Mucosa of stomach (tissue), 1 donor: ENCODE measurements around the gene ZNF710.

Experiments
- H3K27me3 ChIP-seq: one replicate; pipeline ENCODE4 v1.7.0; 2013; ENCODE audit warnings: mild to moderate bottlenecking, low read length; ENCODE audit not compliant: control insufficient read depth, insufficient read depth
- H3K36me3 ChIP-seq: one replicate; pipeline ENCODE4 v1.7.0; 2013; ENCODE audit warnings: low read length; ENCODE audit not compliant: control insufficient read depth, insufficient read depth
- H3K4me1 ChIP-seq: one replicate; pipeline ENCODE4 v1.7.0; 2013; ENCODE audit warnings: mild to moderate bottlenecking, low read length; ENCODE audit not compliant: control insufficient read depth, insufficient read depth
- H3K4me3 ChIP-seq: one replicate; pipeline ENCODE4 v1.7.0; 2013; ENCODE audit warnings: low read length
- H3K9ac ChIP-seq: one replicate; pipeline ENCODE4 v1.7.0; 2013; ENCODE audit warnings: mild to moderate bottlenecking, low read length, moderate library complexity
- H3K9me3 ChIP-seq: one replicate; pipeline ENCODE4 v1.7.0; 2013; ENCODE audit warnings: mild to moderate bottlenecking, low read length, moderate library complexity; ENCODE audit not compliant: control insufficient read depth
- donor health status: Pancreatic carcinoma.

The ZNF710 gene

GRCh38 chr15:90074023-90074422 lies 72.9 kb downstream of the ZNF710 start:
- no peaks in the 10 kb centered on the region for H3K9me3 ChIP-seq
- H3K4me1 ChIP-seq, result peaks cover 11% of the 10 kb centered on the region
- H3K9ac ChIP-seq, result no peak overlapping the region
- H3K4me3 ChIP-seq, result no peak overlapping the region
- no peaks in the 10 kb centered on the region for H3K27me3 ChIP-seq
- peaks cover 6% of the 10 kb centered on the region for H3K36me3 ChIP-seq

- H3K4me3 ChIP-seq, result no peak overlapping the region
- H3K4me1 ChIP-seq, result peaks cover 11% of the 10 kb centered on the region
- no peaks in the 10 kb centered on the region for H3K9me3 ChIP-seq
- no peak overlapping the region for H3K9ac ChIP-seq
- H3K36me3 ChIP-seq, result peaks cover 7% of the 10 kb centered on the region
- no peaks in the 10 kb centered on the region for H3K27me3 ChIP-seq
Measured at GRCh38 chr15:90074916-90075315, 73.8 kb downstream of the ZNF710 start.

- Histone ChIP-seq H3K4me3 (no peak overlapping the region), H3K27me3 (no peaks in the 10 kb centered on the region), H3K9me3 (no peaks in the 10 kb centered on the region), H3K9ac (no peak overlapping the region), H3K4me1 (peaks cover 11% of the 10 kb centered on the region), H3K36me3 (peaks cover 13% of the 10 kb centered on the region)
Measured at GRCh38 chr15:90075420-90076289, 74.5 kb downstream of the ZNF710 start.

GRCh38 chr15:90076716-90077115 lies 75.6 kb downstream of the ZNF710 start:
- peaks cover 13% of the 10 kb centered on the region for H3K36me3 ChIP-seq
- H3K4me3 ChIP-seq, result no peak overlapping the region
- peaks cover 5% of the 10 kb centered on the region for H3K4me1 ChIP-seq
- H3K9ac ChIP-seq, result no peak overlapping the region
- H3K9me3 ChIP-seq, result no peaks in the 10 kb centered on the region
- H3K27me3 ChIP-seq, result no peaks in the 10 kb centered on the region

- Histone ChIP-seq H3K36me3 (peaks cover 13% of the 10 kb centered on the region), H3K4me3 (no peak overlapping the region), H3K4me1 (peaks cover 5% of the 10 kb centered on the region), H3K27me3 (no peaks in the 10 kb centered on the region), H3K9ac (no peak overlapping the region), H3K9me3 (no peaks in the 10 kb centered on the region)
Measured at GRCh38 chr15:90078965-90079364, 77.8 kb downstream of the ZNF710 start.

- Histone ChIP-seq H3K36me3 (peaks cover 13% of the 10 kb centered on the region), H3K27me3 (no peaks in the 10 kb centered on the region), H3K4me3 (no peak overlapping the region), H3K9me3 (no peaks in the 10 kb centered on the region), H3K9ac (no peak overlapping the region), H3K4me1 (peaks cover 5% of the 10 kb centered on the region)
Measured at GRCh38 chr15:90079619-90080457, 78.7 kb downstream of the ZNF710 start.

GRCh38 chr15:90080458-90080755 lies 79.3 kb downstream of the ZNF710 start:
- peaks cover 13% of the 10 kb centered on the region for H3K36me3 ChIP-seq
- H3K9me3 ChIP-seq, result no peaks in the 10 kb centered on the region
- peaks cover 5% of the 10 kb centered on the region for H3K4me1 ChIP-seq
- H3K4me3 ChIP-seq, result no peak overlapping the region
- no peak overlapping the region for H3K9ac ChIP-seq
- no peaks in the 10 kb centered on the region for H3K27me3 ChIP-seq

GRCh38 chr15:90080818-90081393 lies 79.8 kb downstream of the ZNF710 start:
- no peak overlapping the region for H3K9ac ChIP-seq

GRCh38 chr15:90082140-90082715 lies 81.1 kb downstream of the ZNF710 start:
- no peak overlapping the region for H3K4me3 ChIP-seq
- no peaks in the 10 kb centered on the region for H3K27me3 ChIP-seq
- H3K9ac ChIP-seq, result no peak overlapping the region
- H3K36me3 ChIP-seq, result peaks cover 13% of the 10 kb centered on the region
- no peaks in the 10 kb centered on the region for H3K9me3 ChIP-seq
- H3K4me1 ChIP-seq, result no peaks in the 10 kb centered on the region

More at GRCh38 chr15:90080818-90081393, 79.8 kb downstream of the ZNF710 start:
- Histone ChIP-seq H3K9me3 (no peaks in the 10 kb centered on the region), H3K27me3 (no peaks in the 10 kb centered on the region), H3K4me1 (peaks cover under 1% of the 10 kb centered on the region), H3K36me3 (peaks cover 13% of the 10 kb centered on the region), H3K4me3 (no peak overlapping the region)

GRCh38 chr15:90083419-90083818 lies 82.3 kb downstream of the ZNF710 start:
- peaks cover 9% of the 10 kb centered on the region for H3K36me3 ChIP-seq
- H3K4me3 ChIP-seq, result no peak overlapping the region
- H3K9me3 ChIP-seq, result no peaks in the 10 kb centered on the region
- no peak overlapping the region for H3K9ac ChIP-seq
- no peaks in the 10 kb centered on the region for H3K4me1 ChIP-seq
- H3K27me3 ChIP-seq, result no peaks in the 10 kb centered on the region

- Histone ChIP-seq H3K4me3 (no peak overlapping the region), H3K36me3 (peaks cover 7% of the 10 kb centered on the region), H3K27me3 (no peaks in the 10 kb centered on the region), H3K4me1 (no peaks in the 10 kb centered on the region), H3K9ac (no peak overlapping the region), H3K9me3 (no peaks in the 10 kb centered on the region)
Measured at GRCh38 chr15:90083954-90084607, 83.0 kb downstream of the ZNF710 start.
